GM18507 (cell line): Measurements from ENCODE around the gene RMP24.
A peak's percentile ranks its signal among the peaks of the same experiment; 100 is the strongest.

Experiments used
- DNase-seq: peaks from one replicate; pipeline ENCODE4 v3.0.0; 2011; ENCODE audit warnings: low read depth; ENCODE audit not compliant: insufficient read length; ENCODE audit errors: extremely low spot score
- FAIRE-seq: peaks from 2 replicates; lab custom pipeline; 2011; peaks lifted over from hg19 to GRCh38; lab: Jason Lieb, UNC

Gene RMP24

DNA sequence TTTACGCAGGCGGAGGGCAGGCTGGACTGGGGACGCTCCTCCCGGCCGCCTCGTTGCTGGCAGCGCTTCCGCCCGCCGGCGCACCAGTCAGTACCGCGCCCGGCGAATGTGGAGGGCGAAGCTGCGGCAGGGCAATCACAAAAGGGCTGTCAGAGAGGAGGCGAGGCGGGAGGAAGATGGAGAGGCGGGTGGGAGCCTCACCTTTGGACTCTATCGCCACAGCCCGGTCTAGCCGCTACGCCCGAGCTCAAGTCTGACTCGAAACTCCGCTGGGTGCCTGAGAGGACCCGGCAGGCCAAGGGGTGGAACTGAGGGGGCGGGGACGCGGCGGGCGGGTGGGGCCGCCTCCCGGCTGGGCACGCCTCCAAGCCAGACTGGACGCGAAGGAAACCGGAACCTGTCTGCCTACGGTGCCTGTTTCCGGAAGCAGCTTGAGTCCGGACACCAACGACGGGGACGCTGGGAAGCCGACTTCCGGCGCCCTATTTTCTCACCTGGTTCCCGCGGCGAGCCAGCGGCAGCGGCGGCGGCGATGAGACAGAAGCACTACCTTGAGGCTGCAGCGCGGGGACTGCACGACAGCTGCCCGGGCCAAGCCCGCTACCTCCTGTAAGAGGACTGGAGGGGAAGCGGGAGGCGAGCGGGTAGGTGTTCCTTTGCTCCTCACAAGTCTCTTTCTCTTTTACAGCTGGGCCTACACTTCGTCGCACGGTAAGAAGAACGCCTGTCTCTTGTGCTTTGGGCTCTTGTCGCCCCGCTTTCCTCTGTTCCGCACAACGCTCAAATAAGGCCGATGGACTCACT lies at the start of gene RMP24:
RMP24 (plus strand) TSS at position 483 of the 804 bp plus-strand sequence.
- FAIRE-seq (peak; percentile 95), DNase-seq (peak; percentile 87)

GRCh38 chr18:35923939-35924684 lies 48.4 kb upstream of the RMP24 start:
- no peak for DNase-seq
- no peak for FAIRE-seq

GRCh38 chr18:35926884-35927283 lies 45.6 kb upstream of the RMP24 start:
- DNase-seq (no peak), FAIRE-seq (no peak)

- FAIRE-seq (no peak), DNase-seq (no peak)
Observed at GRCh38 chr18:35927430-35927829, 45.0 kb upstream of the RMP24 start.

GRCh38 chr18:35933982-35934381 lies 38.5 kb upstream of the RMP24 start:
- FAIRE-seq: no peak

GRCh38 chr18:35934891-35935290 lies 37.6 kb upstream of the RMP24 start:
- no peak for DNase-seq
- no peak for FAIRE-seq

More at GRCh38 chr18:35933982-35934381, 38.5 kb upstream of the RMP24 start:
- DNase-seq: no peak

GRCh38 chr18:35935805-35936204 lies 36.7 kb upstream of the RMP24 start:
- DNase-seq: no peak
- FAIRE-seq: no peak

DNA sequence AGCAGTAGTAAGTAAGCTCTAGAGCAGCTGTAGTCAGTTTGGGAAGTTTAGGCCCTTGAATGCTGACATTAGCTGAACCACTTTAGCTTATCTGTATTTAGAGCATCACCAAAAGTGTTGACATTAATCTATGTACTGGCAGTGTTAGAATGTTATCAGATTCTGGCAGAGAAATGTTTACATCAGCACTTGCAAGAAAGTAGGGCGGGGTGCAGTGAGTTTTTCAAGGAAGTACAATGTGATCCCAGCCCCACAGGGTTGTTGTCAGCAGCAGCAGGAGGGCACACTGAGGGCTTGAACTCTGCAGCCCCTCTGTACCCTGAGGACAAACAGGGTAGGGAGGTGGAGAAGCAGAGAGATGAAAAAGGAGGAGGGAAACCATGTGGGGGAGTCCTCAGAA lies 35.5 kb upstream of the RMP24 start:
- FAIRE-seq: no peak
- DNase-seq: no peak

GRCh38 chr18:35938158-35938557 lies 34.3 kb upstream of the RMP24 start:
- no peak for DNase-seq
- no peak for FAIRE-seq

GRCh38 chr18:35938562-35938961 lies 33.9 kb upstream of the RMP24 start:
- no peak for DNase-seq
- no peak for FAIRE-seq

DNA sequence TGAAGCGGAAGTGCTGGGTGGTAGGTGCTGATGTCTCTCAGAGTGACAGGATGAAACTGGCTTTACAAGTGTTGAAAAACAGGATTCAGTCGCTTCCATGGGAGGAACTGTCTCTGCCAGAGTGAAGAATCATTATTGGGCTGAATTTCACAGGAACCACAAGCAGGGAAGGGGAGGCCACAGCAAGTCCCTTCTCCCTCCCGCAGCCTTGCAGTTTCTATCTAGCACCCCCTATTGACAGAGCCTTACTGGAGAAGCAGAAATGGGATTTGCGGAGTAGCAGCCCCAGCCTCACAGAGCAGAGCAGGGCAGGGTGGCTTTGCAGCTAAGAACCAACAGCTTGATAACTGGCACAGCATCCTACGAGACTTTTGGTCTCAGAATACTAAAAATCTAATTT lies 33.3 kb upstream of the RMP24 start:
- no peak for FAIRE-seq
- no peak for DNase-seq

GRCh38 chr18:35941299-35941698 lies 31.2 kb upstream of the RMP24 start:
- DNase-seq (no peak), FAIRE-seq (no peak)

GRCh38 chr18:35942133-35942532 lies 30.3 kb upstream of the RMP24 start:
- FAIRE-seq: no peak
- DNase-seq: no peak

- DNase-seq (no peak), FAIRE-seq (no peak)
Observed at GRCh38 chr18:35942661-35943060, 29.8 kb upstream of the RMP24 start.

GRCh38 chr18:35948080-35948479 lies 24.4 kb upstream of the RMP24 start:
- FAIRE-seq (no peak), DNase-seq (no peak)

DNA sequence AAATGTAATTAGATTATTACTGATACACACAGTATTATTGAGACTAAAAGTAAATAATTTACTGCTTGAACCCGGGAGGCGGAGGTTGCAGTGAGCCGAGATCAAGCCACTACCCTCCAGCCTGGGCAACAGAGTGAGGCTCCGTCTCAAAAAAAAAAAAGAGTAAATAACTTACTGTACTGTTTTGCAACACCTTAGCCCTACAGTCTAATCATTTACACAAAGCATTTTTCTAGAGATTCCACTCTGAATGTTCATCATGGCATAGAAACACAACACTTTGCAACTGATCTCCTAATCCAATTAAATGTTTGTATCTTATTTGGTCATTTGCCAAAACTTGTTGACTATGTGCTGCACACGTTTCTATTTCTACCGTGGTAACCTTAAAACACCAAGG lies 23.4 kb upstream of the RMP24 start:
- no peak for DNase-seq
- FAIRE-seq: no peak

DNA sequence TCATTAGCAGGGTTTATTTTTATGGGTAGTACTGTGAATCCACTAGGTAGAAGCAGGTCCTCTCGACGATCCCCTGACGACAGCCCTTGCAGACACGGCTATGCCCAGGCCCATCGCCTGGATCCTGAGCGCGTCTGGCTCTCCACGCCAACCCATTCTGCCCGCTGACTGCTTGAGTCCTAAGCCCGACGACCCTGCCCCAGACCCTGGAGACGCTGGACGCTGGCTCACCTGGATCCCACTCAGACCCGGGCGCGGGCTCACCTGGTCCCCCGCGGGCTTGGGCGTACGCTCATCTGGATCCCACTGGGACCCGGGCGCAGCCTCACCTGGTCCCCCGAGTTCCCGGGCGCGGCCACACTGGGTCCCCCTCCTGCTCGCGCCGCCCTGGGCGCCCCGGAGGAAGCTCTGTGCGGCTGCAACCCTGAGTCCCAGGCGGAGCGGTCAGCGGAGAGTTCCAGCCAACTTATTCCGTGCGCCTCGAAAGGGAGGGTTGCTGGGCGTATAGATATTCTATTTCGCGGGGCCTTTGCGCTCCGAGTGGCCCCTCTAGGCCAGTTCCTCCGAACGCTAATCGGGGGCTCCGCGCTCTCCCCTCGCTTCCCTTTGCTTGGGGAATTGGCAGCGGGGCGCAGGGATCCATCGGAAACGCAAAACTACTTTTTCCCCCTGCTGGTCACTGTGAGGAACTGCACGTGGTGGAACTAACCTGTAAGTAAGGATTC lies 22.4 kb upstream of the RMP24 start:
- FAIRE-seq (peak; percentile 71), DNase-seq (peak; percentile 23)

GRCh38 chr18:35950628-35950982 lies 21.9 kb upstream of the RMP24 start:
- DNase-seq (no peak), FAIRE-seq (no peak)

GRCh38 chr18:35953688-35954087 lies 18.8 kb upstream of the RMP24 start:
- no peak for DNase-seq
- no peak for FAIRE-seq

DNA sequence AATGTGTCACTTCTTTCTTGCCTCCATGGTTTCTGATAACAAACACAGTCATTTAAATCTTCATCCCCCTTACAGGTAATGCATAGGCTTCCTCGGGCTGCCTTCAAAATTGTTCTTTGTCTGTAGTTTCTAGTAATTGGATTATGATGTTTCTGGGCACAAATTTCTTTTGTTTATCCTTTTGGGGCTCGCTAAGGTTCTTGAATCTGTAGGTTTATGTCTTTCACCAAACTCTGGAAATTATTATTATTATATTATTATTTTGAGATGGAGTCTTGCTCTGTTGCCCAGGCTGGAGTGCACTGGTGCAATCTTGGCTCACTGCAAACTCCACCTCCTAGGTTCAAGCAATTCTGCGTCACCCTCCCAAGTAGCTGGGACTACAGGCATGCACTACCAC lies 16.3 kb upstream of the RMP24 start:
- FAIRE-seq (no peak), DNase-seq (no peak)
